Measurements from ENCODE around the gene QSER1.

DNA sequence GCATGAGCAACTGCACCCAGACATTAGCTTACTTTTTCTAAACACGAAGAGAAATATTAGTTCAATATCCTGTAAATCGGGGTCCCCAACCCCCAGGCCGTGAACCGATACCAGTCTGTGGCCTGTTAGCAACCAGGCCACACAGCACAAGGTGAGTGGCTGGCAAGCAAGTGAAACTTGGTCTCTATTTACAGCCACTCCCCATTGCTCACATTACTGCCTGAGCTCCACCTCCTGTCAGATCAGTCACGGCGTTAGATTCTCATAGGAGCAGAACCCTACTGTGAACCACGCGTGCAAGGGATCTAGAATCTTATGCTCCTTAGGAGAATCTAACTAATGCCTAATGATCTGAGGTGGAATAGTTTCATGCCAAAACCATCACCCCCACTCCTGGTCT, 95.2 kb downstream of the QSER1 start:
- TF ChIP-seq, protein P1, sequence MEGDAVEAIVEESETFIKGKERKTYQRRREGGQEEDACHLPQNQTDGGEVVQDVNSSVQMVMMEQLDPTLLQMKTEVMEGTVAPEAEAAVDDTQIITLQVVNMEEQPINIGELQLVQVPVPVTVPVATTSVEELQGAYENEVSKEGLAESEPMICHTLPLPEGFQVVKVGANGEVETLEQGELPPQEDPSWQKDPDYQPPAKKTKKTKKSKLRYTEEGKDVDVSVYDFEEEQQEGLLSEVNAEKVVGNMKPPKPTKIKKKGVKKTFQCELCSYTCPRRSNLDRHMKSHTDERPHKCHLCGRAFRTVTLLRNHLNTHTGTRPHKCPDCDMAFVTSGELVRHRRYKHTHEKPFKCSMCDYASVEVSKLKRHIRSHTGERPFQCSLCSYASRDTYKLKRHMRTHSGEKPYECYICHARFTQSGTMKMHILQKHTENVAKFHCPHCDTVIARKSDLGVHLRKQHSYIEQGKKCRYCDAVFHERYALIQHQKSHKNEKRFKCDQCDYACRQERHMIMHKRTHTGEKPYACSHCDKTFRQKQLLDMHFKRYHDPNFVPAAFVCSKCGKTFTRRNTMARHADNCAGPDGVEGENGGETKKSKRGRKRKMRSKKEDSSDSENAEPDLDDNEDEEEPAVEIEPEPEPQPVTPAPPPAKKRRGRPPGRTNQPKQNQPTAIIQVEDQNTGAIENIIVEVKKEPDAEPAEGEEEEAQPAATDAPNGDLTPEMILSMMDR (IDR thresholded peaks at IDR 0.05; ENCODE audit: low read depth, low read length, missing input control) = no peak
- no peak for TF ChIP-seq SP1 (IDR thresholded peaks at IDR 0.05)
- no peak for TF ChIP-seq EGR1 (IDR thresholded peaks at IDR 0.05; ENCODE audit: low read depth in 2 of 2)
- no peak for TF ChIP-seq TAF1 (conservative IDR thresholded peaks at IDR 0.05)
- TF ChIP-seq YY1 (IDR thresholded peaks at IDR 0.05) = no peak
- TF ChIP-seq, protein P2, sequence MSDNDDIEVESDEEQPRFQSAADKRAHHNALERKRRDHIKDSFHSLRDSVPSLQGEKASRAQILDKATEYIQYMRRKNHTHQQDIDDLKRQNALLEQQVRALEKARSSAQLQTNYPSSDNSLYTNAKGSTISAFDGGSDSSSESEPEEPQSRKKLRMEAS (IDR thresholded peaks at IDR 0.05) = no peak
- TF ChIP-seq, protein P3, sequence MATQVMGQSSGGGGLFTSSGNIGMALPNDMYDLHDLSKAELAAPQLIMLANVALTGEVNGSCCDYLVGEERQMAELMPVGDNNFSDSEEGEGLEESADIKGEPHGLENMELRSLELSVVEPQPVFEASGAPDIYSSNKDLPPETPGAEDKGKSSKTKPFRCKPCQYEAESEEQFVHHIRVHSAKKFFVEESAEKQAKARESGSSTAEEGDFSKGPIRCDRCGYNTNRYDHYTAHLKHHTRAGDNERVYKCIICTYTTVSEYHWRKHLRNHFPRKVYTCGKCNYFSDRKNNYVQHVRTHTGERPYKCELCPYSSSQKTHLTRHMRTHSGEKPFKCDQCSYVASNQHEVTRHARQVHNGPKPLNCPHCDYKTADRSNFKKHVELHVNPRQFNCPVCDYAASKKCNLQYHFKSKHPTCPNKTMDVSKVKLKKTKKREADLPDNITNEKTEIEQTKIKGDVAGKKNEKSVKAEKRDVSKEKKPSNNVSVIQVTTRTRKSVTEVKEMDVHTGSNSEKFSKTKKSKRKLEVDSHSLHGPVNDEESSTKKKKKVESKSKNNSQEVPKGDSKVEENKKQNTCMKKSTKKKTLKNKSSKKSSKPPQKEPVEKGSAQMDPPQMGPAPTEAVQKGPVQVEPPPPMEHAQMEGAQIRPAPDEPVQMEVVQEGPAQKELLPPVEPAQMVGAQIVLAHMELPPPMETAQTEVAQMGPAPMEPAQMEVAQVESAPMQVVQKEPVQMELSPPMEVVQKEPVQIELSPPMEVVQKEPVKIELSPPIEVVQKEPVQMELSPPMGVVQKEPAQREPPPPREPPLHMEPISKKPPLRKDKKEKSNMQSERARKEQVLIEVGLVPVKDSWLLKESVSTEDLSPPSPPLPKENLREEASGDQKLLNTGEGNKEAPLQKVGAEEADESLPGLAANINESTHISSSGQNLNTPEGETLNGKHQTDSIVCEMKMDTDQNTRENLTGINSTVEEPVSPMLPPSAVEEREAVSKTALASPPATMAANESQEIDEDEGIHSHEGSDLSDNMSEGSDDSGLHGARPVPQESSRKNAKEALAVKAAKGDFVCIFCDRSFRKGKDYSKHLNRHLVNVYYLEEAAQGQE (IDR thresholded peaks at IDR 0.05) = no peak
- TF ChIP-seq HNF4G (IDR thresholded peaks at IDR 0.05) = no peak
- TF ChIP-seq, protein P4, sequence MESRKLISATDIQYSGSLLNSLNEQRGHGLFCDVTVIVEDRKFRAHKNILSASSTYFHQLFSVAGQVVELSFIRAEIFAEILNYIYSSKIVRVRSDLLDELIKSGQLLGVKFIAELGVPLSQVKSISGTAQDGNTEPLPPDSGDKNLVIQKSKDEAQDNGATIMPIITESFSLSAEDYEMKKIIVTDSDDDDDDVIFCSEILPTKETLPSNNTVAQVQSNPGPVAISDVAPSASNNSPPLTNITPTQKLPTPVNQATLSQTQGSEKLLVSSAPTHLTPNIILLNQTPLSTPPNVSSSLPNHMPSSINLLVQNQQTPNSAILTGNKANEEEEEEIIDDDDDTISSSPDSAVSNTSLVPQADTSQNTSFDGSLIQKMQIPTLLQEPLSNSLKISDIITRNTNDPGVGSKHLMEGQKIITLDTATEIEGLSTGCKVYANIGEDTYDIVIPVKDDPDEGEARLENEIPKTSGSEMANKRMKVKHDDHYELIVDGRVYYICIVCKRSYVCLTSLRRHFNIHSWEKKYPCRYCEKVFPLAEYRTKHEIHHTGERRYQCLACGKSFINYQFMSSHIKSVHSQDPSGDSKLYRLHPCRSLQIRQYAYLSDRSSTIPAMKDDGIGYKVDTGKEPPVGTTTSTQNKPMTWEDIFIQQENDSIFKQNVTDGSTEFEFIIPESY (IDR thresholded peaks at IDR 0.05) = no peak
- TF ChIP-seq GABPA (IDR thresholded peaks at IDR 0.05 in 1 of 2, conservative IDR thresholded peaks at IDR 0.05 in 1 of 2) = no peak
- no peak for TF ChIP-seq RXRA (IDR thresholded peaks at IDR 0.05)
- TF ChIP-seq JUND (IDR thresholded peaks at IDR 0.05) = no peak
- no peak for TF ChIP-seq FOXA1 (IDR thresholded peaks at IDR 0.05)
- TF ChIP-seq RAD21 (IDR thresholded peaks at IDR 0.05) = no peak

Data from liver (tissue), 3 donors.